Endothelial cell of umbilical vein (primary cell): Measurements from ENCODE around the gene NLRP4. TPM values are rescaled to one million over a fixed set of nuclear protein-coding genes. Genes with fewer than 3 reads are reported as not detected.

Experiments
- BruUV-seq: library from RNA; stranded (reverse); fragments of 400-500 nt; replicated peaks from 2 replicates; lab custom pipeline; 2021; lab: Mats Ljungman, UMichigan
- CTCF ChIA-PET: fragments of 300-600, 350-600 bp; sonication (Branson Sonifier 250); formaldehyde crosslinking; loops from one replicate; lab custom pipeline; 2021; ENCODE audit warnings: antibody characterized with exemption, inconsistent platforms; lab: Charles Lee
- POLR2A ChIA-PET: fragments of 300-600, 350-600 bp; sonication (Branson Sonifier 250); formaldehyde crosslinking; loops from one replicate; lab custom pipeline; 2021; ENCODE audit warnings: antibody characterized with exemption, inconsistent platforms; lab: Charles Lee
- DNase-seq: peaks from one replicate; pipeline ENCODE4 v3.0.0-alpha.2; 2011; ENCODE audit warnings: low read depth, low spot score
- FAIRE-seq: peaks from 2 replicates; lab custom pipeline; 2011; peaks lifted over from hg19 to GRCh38; lab: Jason Lieb, UNC
- H2AFZ ChIP-seq: 2 replicates; pipeline ENCODE4 v1.6.0; 2012; ENCODE audit warnings: low read depth, low read length, control low read depth, inconsistent platforms
- H3K27ac ChIP-seq: 2 replicates; pipeline ENCODE4 v1.5.1; 2011; ENCODE audit warnings: low read depth, mild to moderate bottlenecking, control low read depth, low read length, moderate library complexity; ENCODE audit not compliant: insufficient read depth
- H3K27me3 ChIP-seq, 2 experiments: 2 replicates each; pipeline versions ENCODE4 v1.6.0 to v1.6.1; 2011; ENCODE audit warnings: low read length in 2 of 2, mixed read lengths in 1 of 2; ENCODE audit not compliant: control insufficient read depth in 2 of 2, insufficient read depth in 2 of 2
- H3K36me3 ChIP-seq, 2 experiments: 2 replicates in 1 of 2; 3 replicates in 1 of 2; pipeline ENCODE4 v1.5.1; 2011; ENCODE audit warnings: low read length in 2 of 2, mild to moderate bottlenecking in 1 of 2, moderate library complexity in 1 of 2; ENCODE audit not compliant: control insufficient read depth in 2 of 2, insufficient read depth in 2 of 2; ENCODE audit errors: extremely low read depth in 1 of 2
- H3K4me1 ChIP-seq: 3 replicates; pipeline ENCODE4 v1.5.1; 2011; ENCODE audit warnings: mild to moderate bottlenecking, low read length; ENCODE audit not compliant: control insufficient read depth, insufficient read depth; ENCODE audit errors: extremely low read depth
- H3K4me2 ChIP-seq: 2 replicates; pipeline ENCODE4 v1.6.1; 2011; ENCODE audit warnings: low read length, control low read depth, mixed read lengths; ENCODE audit not compliant: insufficient read depth
- H3K4me3 ChIP-seq, 3 experiments: fragments of 200-600 bp in 1 of 3; sonication (generic), shearing (Covaris generic) in 1 of 3; replicated peaks in 1 of 3; 2 replicates each; pipeline ENCODE4 v1.5.1; 2011 to 2016; ENCODE audit warnings: control low read depth in 3 of 3, low read length in 3 of 3, mild to moderate bottlenecking in 2 of 3, inconsistent platforms in 1 of 3, low read depth in 1 of 3, moderate library complexity in 1 of 3; ENCODE audit not compliant: insufficient read depth in 1 of 3
- H3K79me2 ChIP-seq: 2 replicates; pipeline ENCODE4 v1.6.0; 2012; ENCODE audit warnings: low read length, inconsistent platforms; ENCODE audit not compliant: control insufficient read depth, insufficient read depth
- H3K9ac ChIP-seq: replicated peaks from 2 replicates; pipeline ENCODE3; 2011; ENCODE audit warnings: low read length, control low read depth; ENCODE audit not compliant: insufficient read depth; ENCODE audit errors: extremely low read depth
- H3K9me1 ChIP-seq: replicated peaks from 3 replicates; pipeline ENCODE4 v1.6.0; 2011; ENCODE audit warnings: mild to moderate bottlenecking, low read length; ENCODE audit not compliant: control insufficient read depth, insufficient read depth; ENCODE audit errors: extremely low read depth
- H3K9me3 ChIP-seq: replicated peaks from 2 replicates; pipeline ENCODE4 v1.5.1; 2012; ENCODE audit warnings: low read length, inconsistent platforms; ENCODE audit not compliant: control insufficient read depth, insufficient read depth
- H4K20me1 ChIP-seq: replicated peaks from 2 replicates; pipeline ENCODE3; 2011; ENCODE audit warnings: mild to moderate bottlenecking, low read length; ENCODE audit not compliant: control insufficient read depth, insufficient read depth; ENCODE audit errors: extremely low read depth
- CTCF ChIP-seq, 2 donors: IDR thresholded peaks; 1 replicate in 1 of 2; 2 replicates in 1 of 2; pipeline ENCODE4 v1.5.1; 2011; ENCODE audit warnings: low read length in 2 of 2, mild to moderate bottlenecking in 2 of 2, moderate library complexity in 2 of 2, control low read depth in 1 of 2, inconsistent platforms in 1 of 2, low read depth in 1 of 2; ENCODE audit not compliant: insufficient read depth in 1 of 2; ENCODE audit errors: extremely low read depth in 1 of 2
- EZH2 ChIP-seq: IDR thresholded peaks from 2 replicates; pipeline ENCODE4 v1.6.1; 2012; ENCODE audit warnings: borderline replicate concordance, low read depth, mild to moderate bottlenecking, moderate library complexity, low read length, inconsistent platforms; ENCODE audit not compliant: severe bottlenecking
- GATA2 ChIP-seq: IDR thresholded peaks from 2 replicates; pipeline ENCODE4 v1.7.0; 2011; ENCODE audit warnings: low read depth, mild to moderate bottlenecking, moderate library complexity, mixed read lengths, low read length; ENCODE audit not compliant: insufficient read length, insufficient read depth
- JUN ChIP-seq: IDR thresholded peaks from 2 replicates; pipeline ENCODE4 v1.6.1; 2011; ENCODE audit warnings: borderline replicate concordance, low read depth; ENCODE audit not compliant: insufficient read length, insufficient read depth
- MAX ChIP-seq: IDR thresholded peaks from 2 replicates; pipeline ENCODE4 v1.6.1; 2011; ENCODE audit not compliant: insufficient read depth, insufficient read length
- MYC ChIP-seq: IDR thresholded peaks from one replicate; pipeline ENCODE4 v1.6.1; 2011; ENCODE audit warnings: mild to moderate bottlenecking, low read depth, low read length
- POLR2A ChIP-seq: IDR thresholded peaks from 2 replicates; pipeline ENCODE4 v1.6.1; 2012; ENCODE audit warnings: low read depth, mild to moderate bottlenecking, control low read depth, low read length
- POLR2AphosphoS5 ChIP-seq: IDR thresholded peaks from 2 replicates; pipeline ENCODE4 v1.6.1; 2012; ENCODE audit warnings: low read depth, mild to moderate bottlenecking, control low read depth, low read length, moderate library complexity; ENCODE audit not compliant: insufficient read depth
- dilution Hi-C: fragments of 300-500 bp; cut with MboI; formaldehyde crosslinking; loops from one replicate; pipeline ENCODE4 v1.15.0; 2019; ENCODE audit warnings: low sequenced_read_pairs; ENCODE audit not compliant: extremely low pct_ligation_motif_present
- intact Hi-C: fragments of 100-400 bp; cut with micrococcal nuclease; formaldehyde crosslinking; loops from one replicate; pipeline ENCODE4 v1.10.0; 2022
- polyA plus RNA-seq, 4 experiments: library from polyadenylated mRNA; depleted of rRNA in 3 of 4; stranded (reverse) in 3 of 4; unstranded in 1 of 4; fragments of >200 nt; gene quantifications; 2 replicates each; pipeline versions ENCODE4 v1.2.1 to v1.2.3, GENCODE V29; 2011 to 2012; ENCODE audit warnings: missing spikeins in 1 of 4
- total RNA-seq: library from RNA; stranded (reverse); gene quantifications from 2 replicates; pipeline ENCODE4 v1.2.3, GENCODE V29; 2021

NLRP4 gene
- total and polyA plus RNA-seq, 2 donors (not counting 3 experiments of a cell fraction or from before 2014, with no cell fraction given) = not detected

GRCh38 chr19:55907286-55907685 is 70.9 kb downstream of the NLRP4 start:
- POLR2A ChIA-PET = no interaction called here
- H3K9me3 ChIP-seq = peaks cover 3% of the 10 kb centered on the region
- no TSS peak for BruUV-seq

More at GRCh38 chr19:55907286-55907685, 70.9 kb downstream of the NLRP4 start:
- H3K27me3 ChIP-seq = no peaks in the 10 kb centered on the region
- DNase-seq = no peak
- H3K36me3 ChIP-seq = no peaks in the 10 kb centered on the region
- no peaks in the 10 kb centered on the region for H4K20me1 ChIP-seq
- H2AFZ ChIP-seq = no peak overlapping the region
- H3K79me2 ChIP-seq = no peaks in the 10 kb centered on the region
- no peak overlapping the region for H3K4me2 ChIP-seq
- H3K4me1 ChIP-seq = no peaks in the 10 kb centered on the region
- H3K9me1 ChIP-seq = no peaks in the 10 kb centered on the region
- TF ChIP-seq GATA2 (no peak), EZH2 (no peak), POLR2A (no peak), MAX (no peak), POLR2AphosphoS5 (no peak), JUN (no peak), MYC (no peak), CTCF (IDR thresholded peaks at IDR 0.05; ENCODE audit: extremely low read depth in 1 of 2, insufficient read depth in 1 of 2, low read depth in 1 of 2, low read length in 2 of 2) (no peak)
- FAIRE-seq = no peak
- dilution Hi-C loops (no loop called here), intact Hi-C loops (no loop called here)
- CTCF ChIA-PET = no interaction called here
- H3K9ac ChIP-seq = no peak overlapping the region
- H3K4me3 ChIP-seq = no peak overlapping the region
- H3K27ac ChIP-seq = no peak overlapping the region
